RPMI8226 (cell line): Measurements from ENCODE around the gene MOBP.
"Not testable (repeated sequence)": the region's sequence is repeated elsewhere in the genome, so short reads cannot be mapped to it uniquely, and the experiment has no call there.

Experiments
- DNase-seq: peaks from one replicate; pipeline ENCODE4 v3.0.0-alpha.2; 2015

The MOBP gene

GRCh38 chr3:39453134-39453533 is 14.3 kb upstream of the MOBP start:
- DNase-seq: no peak

DNA sequence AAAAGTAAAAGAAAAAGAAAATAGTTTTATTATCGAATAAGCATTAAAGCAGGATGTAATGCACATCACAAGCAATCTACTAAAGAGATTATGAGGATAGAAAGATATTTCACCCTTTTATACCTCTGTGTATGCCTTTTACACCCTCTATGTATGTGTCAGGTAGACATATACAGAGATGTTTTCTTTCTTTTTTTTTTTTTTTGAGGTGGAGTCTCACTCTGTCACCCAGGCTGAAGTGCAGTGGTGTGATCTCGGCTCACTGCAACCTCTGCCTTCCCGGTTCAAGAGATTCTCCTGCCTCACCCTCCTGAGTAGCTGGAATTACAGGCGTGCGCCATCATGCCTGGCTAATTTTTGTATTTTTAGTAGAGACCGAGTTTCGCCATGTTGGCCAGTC is 13.6 kb upstream of the MOBP start:
- DNase-seq: not testable (repeated sequence)

- DNase-seq: no peak
These were observed 12.8 kb upstream of the MOBP start for GRCh38 chr3:39454591-39455217.

DNA sequence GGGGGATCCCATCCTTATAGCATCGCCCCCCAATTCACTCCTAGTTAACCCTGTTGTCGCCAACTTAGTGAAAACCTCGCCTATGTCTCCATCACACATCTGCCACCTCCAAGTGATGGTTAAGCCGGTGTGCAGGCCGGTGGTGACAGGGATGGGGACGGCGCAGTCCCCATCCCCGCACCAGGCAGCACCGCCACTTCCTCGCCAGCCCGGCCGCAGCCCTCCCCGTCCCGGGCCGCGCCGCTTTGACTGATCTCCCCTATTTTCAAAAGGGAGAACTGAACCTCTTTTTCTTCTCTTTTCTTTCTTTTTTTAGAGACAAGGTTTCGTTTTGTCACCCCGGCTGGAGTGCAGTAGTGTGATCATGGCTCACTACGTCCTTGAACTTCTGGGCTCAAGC is 11.3 kb upstream of the MOBP start:
- no peak for DNase-seq

DNA sequence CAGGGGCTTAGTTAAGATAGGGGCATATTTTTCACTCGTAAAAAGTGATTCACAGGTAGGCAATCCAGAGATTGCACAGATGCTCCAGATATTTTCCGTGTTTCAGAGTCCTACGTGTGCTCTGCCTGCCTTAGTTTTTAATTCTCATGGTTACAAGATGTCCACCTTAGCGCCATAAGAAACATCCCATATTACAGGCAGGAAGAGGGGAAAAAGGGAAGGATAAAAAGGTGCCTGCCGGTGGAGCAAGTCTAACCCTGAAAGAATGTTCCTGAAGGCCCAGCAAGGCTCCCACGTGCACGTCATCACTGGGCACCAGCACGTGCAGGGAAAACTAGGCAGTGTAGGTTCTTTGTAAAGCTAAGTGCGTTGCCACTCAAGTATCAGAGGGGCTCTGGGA is 10.1 kb upstream of the MOBP start:
- no peak for DNase-seq

GRCh38 chr3:39458579-39458978 is 8.9 kb upstream of the MOBP start:
- DNase-seq: not testable (repeated sequence)

GRCh38 chr3:39460677-39461076 is 6.8 kb upstream of the MOBP start:
- no peak for DNase-seq

GRCh38 chr3:39463269-39463668 is 4.2 kb upstream of the MOBP start:
- no peak for DNase-seq

DNA sequence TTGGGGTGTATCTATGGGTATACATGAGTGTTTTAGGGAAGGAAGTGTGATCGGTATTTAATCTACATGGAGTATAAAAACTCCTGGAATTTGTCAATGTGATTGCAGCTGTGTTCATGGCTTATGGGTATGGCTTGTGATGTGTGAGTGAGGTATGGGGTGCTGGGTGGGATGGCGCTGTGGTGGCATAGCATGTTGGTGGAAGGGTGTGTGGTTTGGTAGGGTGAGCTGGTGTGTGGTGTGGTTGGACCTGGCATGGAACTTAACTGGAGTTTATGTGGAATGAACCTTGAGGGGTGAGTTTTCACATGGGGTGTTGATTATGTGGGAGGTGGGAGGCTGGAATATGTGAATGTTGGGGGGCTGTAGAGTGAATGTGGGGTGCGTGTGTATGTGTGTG is 492 bp upstream of the MOBP start:
- DNase-seq: no peak

GRCh38 chr3:39468108-39468436 is 592 bp downstream of the MOBP start:
- no peak for DNase-seq

GRCh38 chr3:39469258-39469657 is 1.8 kb downstream of the MOBP start:
- DNase-seq: no peak

DNA sequence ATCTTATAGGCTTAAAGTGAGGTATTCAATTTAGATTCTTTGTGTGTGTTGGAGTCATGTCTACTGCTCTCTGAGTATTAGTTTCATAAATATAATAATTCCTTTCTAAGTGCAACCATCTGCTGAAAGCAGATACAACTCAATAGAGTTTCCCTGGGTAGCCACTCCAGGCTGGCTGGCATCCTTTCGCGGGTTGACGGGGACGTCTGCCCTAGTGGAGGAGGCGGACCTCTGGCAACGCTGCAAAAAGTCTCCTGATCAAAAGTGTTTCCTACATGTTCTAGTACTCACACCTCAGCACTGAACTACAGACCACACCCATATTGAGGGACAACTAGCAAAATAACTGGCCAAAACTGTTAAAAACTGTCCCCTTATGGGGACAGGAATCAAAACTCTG is 2.5 kb downstream of the MOBP start:
- no peak for DNase-seq

DNA sequence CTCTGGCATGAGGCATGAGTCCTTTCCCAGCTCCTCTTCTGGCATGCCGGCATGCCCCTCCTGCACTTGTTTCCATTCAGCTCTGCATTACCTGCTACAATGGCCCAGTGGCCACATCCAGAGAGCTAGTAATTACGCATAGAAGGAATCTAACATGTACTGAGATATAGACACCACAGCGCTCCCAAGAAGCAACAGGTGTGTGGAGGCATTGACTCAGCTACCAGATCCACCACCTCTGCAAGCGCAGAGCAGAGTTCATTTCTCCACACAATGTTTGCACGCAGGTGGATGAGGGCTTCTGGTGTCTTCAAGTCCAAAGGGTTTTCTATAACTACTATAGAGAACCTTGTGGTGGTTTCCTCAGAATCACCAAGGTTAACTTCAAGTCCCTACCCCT is 4.2 kb downstream of the MOBP start:
- DNase-seq: no peak

DNA sequence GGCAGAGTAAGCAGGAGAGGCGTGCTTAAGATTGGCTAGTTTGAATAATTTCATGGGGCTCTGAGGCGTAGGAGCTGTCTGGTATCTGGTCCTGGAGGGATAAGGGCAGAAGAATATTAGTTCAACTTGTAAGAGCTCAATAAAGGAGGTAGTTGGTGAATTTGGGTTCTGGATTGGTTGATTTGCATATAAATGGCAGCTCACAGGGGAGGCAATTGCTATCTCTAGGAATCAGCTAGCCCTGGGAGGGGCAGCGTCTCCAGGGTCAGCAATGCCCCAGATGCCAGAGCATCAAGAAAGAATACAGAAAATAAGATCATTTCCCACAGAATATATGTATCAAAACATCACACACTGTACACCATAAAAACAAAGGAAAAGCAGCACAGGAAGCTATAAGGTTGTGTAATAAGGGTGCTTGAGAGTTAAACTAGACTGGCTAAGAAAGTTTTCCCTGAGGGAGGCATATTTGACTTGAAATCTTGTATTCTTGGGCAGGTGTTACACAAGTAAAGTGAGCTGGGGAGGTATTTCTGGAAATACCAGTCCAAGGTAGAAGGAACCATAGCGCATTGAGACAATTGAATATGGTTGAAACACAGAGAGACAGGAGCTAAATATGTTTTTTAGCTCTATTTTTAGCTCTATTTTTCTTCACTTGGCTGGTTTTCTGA is 6.1 kb downstream of the MOBP start:
- no peak for DNase-seq

GRCh38 chr3:39474126-39474515 is 6.6 kb downstream of the MOBP start:
- no peak for DNase-seq

- DNase-seq: no peak
These were observed 9.3 kb downstream of the MOBP start for GRCh38 chr3:39476783-39477182.

DNA sequence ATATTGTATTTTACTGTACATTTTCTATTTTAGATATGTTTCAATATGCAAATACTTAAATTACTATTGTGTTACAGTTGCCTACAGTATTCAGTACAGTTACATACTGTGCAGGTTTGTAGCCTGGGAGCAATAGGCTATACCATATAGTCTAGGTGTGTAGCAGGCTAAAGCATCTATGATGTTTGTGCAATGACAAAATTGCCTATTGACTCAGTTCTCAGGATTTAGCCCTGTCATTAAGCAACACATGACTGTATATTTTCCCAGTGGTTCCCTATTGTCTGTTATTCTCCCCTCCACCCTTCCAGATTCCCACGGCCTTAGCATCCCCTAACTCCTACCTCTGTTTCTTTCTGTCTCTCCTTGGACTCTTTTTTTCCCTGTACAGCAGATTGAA is 10.7 kb downstream of the MOBP start:
- DNase-seq: no peak

DNA sequence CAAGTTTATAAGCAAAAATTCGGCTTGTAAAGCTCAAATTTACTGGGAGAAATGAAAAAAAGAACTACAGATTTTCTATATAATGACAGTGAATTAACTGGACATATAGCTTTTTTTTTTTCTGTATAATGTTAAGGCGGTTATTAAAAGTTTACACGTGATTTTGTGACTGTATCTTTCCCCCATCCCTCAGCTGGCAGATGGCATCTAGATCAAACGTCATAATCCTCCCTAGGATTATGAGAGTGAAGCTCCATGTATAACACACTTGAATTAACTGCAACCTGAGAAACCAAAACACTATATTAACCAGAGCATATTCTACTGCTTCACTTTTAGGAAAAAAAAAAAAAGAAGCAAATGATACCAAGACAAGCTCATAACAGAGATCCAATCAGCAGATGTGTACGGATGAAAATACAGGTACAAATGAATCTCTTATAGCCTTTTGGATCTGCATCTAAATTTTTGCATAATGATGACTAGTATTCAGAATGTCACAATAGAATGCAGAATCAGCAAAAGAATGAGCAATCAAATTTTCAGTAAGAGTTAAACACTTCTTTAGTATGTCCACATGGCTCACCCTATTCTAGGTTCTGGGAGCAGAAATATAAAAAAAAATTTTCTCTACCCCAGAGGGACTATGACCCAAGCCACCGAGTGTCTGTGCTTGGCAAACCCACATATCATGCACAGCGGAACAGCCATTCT is 12.4 kb downstream of the MOBP start:
- no peak for DNase-seq

DNA sequence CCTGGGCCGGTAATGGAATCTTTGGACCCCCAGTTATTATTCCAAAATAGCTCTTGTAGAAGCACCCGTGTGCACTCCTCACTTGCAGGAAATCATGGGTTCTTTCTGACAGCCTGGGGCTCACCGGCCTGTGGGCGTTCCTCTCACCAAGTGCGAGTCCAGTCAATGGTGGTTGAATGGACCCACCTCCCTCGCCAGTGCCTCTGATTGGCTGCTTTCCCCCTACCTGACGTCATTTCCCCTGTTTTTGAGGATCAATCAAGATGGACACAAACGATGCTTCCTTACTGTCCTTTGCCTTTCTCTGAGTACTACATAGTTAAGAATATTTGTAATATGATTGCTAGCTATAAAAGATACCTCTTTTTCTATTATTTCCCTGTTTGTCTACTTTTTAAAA is 18.1 kb downstream of the MOBP start:
- no peak for DNase-seq

- no peak for DNase-seq
These were observed 23.5 kb downstream of the MOBP start for GRCh38 chr3:39491014-39491413.

- DNase-seq: no peak
These were observed 24.4 kb downstream of the MOBP start for GRCh38 chr3:39491733-39492350.

GRCh38 chr3:39494781-39495180 is 27.3 kb downstream of the MOBP start:
- no peak for DNase-seq

- peak; percentile 8 for DNase-seq
These were observed 30.3 kb downstream of the MOBP start for GRCh38 chr3:39497753-39498152.

GRCh38 chr3:39499651-39500273 is 32.3 kb downstream of the MOBP start:
- DNase-seq: no peak
